Measurements from ENCODE around the gene FKBP5. TPM values are rescaled to one million over a fixed set of nuclear protein-coding genes. Genes with fewer than 3 reads are reported as not detected.

The FKBP5 gene
- total RNA-seq, 1 donor from 2014 or later: 108 TPM

DNA sequence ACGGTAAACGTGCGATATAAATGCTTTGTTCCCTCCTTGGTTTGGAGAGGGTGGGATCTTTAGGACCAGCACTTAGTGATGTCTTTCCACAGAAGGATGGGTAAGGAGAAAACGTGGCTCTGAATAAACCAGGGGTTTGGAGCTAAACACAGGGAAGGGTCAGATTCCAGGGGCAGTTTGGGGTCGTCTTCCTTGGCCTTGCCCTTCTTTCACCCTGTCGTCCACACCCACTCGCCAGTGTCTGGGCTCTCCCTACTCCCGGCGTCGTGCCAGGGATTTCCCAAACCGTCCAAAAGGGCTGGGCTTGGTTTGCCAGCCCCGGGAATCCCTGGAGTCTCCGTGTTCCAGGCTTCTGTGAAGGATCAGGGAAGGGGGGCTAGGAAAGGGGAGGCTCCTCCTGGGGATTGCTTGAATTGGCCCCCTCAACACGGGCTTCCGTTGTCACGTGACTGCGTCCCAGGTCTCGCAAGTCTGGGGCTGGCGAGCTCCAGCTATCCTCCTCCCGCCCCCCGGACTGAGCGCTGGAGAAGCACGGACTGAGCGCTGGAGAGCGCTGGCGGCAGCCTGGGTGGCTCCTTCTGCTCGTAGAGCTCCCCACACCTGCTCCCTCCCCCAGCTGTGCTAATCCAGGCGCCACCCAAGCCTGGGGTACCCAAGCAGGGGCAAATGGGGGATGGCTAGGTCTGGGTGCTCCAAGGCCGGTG, 38.7 kb upstream of the FKBP5 start:
- H3K36me3 Mint-ChIP-seq (ENCODE audit: unreplicated experiment): no peaks in the 10 kb centered on the region
- peak; percentile 92 for DNase-seq (ENCODE audit: extremely low spot score, unreplicated experiment)
- no peaks in the 10 kb centered on the region for H3K9me3 Mint-ChIP-seq (ENCODE audit: unreplicated experiment)
- no peaks in the 10 kb centered on the region for H3K27me3 Mint-ChIP-seq (ENCODE audit: unreplicated experiment)
- no peak for TF ChIP-seq CTCF (IDR thresholded peaks at IDR 0.05)
- H3K27ac Mint-ChIP-seq (ENCODE audit: unreplicated experiment): peak overlapping the region; percentile 96
- H3K4me1 Mint-ChIP-seq (ENCODE audit: unreplicated experiment): peaks cover 81% of the 10 kb centered on the region
- peak overlapping the region; percentile 73 for H3K4me3 Mint-ChIP-seq (ENCODE audit: unreplicated experiment)

DNA sequence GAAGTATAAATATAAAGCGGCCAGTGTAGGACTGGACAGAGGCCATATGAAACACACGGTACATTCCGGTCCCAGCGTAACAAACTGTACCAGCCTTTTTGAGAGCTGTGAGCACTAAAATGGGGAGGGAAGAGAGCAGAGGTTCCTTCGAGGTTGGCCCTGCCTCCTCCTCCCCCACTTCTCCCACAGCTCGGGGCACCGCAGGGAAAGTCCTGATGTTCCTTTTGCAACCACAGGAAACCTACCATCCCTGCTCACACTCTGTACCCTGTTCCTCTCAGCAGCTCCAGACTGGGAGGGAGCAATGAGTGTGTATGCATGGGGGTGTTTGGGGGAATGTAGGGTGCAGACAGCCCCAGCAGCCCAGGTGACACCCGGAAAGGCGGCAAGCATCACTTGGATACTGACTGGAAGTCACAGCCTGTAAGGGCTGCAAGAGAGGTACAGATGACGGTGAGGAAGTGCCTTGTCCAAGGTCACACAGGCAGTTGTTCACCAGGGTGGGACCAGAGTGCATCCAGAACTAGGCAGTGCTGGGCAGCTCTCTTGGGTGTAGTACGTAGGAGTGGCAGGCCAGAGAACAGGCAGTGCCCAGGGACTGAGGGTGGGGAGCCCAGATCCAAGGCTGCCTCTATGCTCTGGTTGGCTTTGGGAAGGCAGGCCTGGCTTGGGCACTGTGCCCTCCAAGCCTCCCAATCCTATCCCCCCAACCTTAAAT, 37.2 kb upstream of the FKBP5 start:
- TF ChIP-seq CTCF (IDR thresholded peaks at IDR 0.05): no peak
- Mint-ChIP-seq H3K4me1 (ENCODE audit: unreplicated experiment) (peaks cover 83% of the 10 kb centered on the region), H3K9me3 (ENCODE audit: unreplicated experiment) (no peaks in the 10 kb centered on the region), H3K4me3 (ENCODE audit: unreplicated experiment) (peak overlapping the region; percentile 45), H3K27ac (ENCODE audit: unreplicated experiment) (peak overlapping the region; percentile 96), H3K36me3 (ENCODE audit: unreplicated experiment) (no peaks in the 10 kb centered on the region), H3K27me3 (ENCODE audit: unreplicated experiment) (no peaks in the 10 kb centered on the region)
- DNase-seq (ENCODE audit: extremely low spot score, unreplicated experiment): no peak

DNA sequence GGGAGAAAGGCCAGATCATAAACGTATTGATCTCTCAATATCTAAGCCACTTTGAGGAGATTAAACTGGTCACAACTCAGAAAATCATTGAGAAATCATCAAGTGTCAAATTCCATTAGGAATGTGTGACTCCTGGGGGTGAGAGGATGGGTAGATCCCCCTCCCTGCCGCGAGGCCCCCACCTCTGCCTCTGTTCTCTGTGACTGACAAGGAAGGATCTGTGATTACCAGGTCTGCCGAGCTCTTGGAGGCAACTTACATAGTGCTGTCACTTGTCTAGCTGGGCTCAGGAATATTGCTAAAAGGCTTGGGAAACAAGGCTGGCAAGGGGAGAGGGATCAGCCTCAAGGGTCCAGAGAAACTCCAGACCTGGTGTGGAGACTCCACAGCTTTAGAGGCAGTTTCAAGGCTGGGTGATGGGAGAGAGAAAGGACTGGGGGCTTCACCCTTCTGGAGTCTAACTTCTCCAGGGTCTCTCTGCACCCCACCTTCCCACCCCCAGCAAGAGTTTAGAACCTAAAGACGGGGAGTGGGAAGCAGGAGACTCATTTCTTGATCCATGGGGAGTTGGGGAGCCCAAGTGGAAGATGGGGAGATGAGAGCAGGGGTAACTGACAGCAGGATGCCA, 36.5 kb upstream of the FKBP5 start:
- no peaks in the 10 kb centered on the region for H3K9me3 Mint-ChIP-seq (ENCODE audit: unreplicated experiment)
- no peak for TF ChIP-seq CTCF (IDR thresholded peaks at IDR 0.05)
- H3K4me1 Mint-ChIP-seq (ENCODE audit: unreplicated experiment): peaks cover 84% of the 10 kb centered on the region
- H3K27me3 Mint-ChIP-seq (ENCODE audit: unreplicated experiment): no peaks in the 10 kb centered on the region
- H3K36me3 Mint-ChIP-seq (ENCODE audit: unreplicated experiment): no peaks in the 10 kb centered on the region
- DNase-seq (ENCODE audit: extremely low spot score, unreplicated experiment): no peak
- peak overlapping the region; percentile 96 for H3K27ac Mint-ChIP-seq (ENCODE audit: unreplicated experiment)
- H3K4me3 Mint-ChIP-seq (ENCODE audit: unreplicated experiment): peak overlapping the region; percentile 12

DNA sequence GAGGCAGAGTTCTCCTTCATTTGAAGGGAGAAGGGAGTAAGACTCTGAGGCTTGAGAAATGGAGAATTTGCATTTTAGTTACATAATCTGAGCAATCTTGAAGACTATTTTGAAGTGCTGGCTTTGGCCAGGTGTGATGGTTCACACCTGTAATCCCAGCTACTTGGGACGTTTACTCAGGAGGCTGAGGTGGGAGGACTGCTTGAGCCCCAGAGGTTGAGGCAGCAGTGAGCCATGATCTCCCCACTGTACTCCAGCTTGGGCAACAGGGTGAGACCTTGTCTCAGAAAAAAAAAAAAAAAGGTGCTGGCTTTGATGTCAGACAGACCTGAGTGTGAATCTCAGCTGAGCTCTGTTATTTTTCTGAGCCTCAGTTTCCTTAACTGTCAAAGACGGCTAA, 35.8 kb upstream of the FKBP5 start:
- H3K9me3 Mint-ChIP-seq (ENCODE audit: unreplicated experiment): no peaks in the 10 kb centered on the region
- TF ChIP-seq CTCF (IDR thresholded peaks at IDR 0.05): no peak
- H3K27ac Mint-ChIP-seq (ENCODE audit: unreplicated experiment): peak overlapping the region; percentile 67
- peaks cover 84% of the 10 kb centered on the region for H3K4me1 Mint-ChIP-seq (ENCODE audit: unreplicated experiment)
- H3K27me3 Mint-ChIP-seq (ENCODE audit: unreplicated experiment): no peaks in the 10 kb centered on the region
- no peak for DNase-seq (ENCODE audit: extremely low spot score, unreplicated experiment)
- H3K4me3 Mint-ChIP-seq (ENCODE audit: unreplicated experiment): no peak overlapping the region
- H3K36me3 Mint-ChIP-seq (ENCODE audit: unreplicated experiment): no peaks in the 10 kb centered on the region

DNA sequence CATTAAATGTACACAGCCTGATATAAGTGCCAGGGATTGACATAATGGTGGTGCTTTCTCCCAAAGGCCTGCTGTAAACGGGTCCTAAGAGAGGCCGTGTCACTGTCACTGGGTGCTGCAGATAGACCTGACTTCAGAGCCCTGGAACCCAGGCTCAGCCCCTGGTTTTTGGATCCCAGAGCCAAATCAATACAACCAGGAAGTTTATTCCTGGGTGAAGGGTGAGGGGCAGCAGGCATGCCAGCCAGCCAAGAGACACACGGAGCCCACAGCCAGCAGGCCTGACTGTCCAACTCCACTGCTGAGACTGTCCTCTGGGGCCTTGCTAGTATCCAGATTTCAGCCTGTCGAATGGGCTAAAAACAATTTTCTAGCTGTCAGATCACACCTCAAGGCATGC, 35.3 kb upstream of the FKBP5 start:
- no peak overlapping the region for H3K4me3 Mint-ChIP-seq (ENCODE audit: unreplicated experiment)
- H3K4me1 Mint-ChIP-seq (ENCODE audit: unreplicated experiment): peaks cover 84% of the 10 kb centered on the region
- no peak for TF ChIP-seq CTCF (IDR thresholded peaks at IDR 0.05)
- H3K9me3 Mint-ChIP-seq (ENCODE audit: unreplicated experiment): no peaks in the 10 kb centered on the region
- peak overlapping the region; percentile 67 for H3K27ac Mint-ChIP-seq (ENCODE audit: unreplicated experiment)
- no peak for DNase-seq (ENCODE audit: extremely low spot score, unreplicated experiment)
- no peaks in the 10 kb centered on the region for H3K36me3 Mint-ChIP-seq (ENCODE audit: unreplicated experiment)
- no peaks in the 10 kb centered on the region for H3K27me3 Mint-ChIP-seq (ENCODE audit: unreplicated experiment)
